Upper lobe of left lung (tissue), 4 donors: Measurements from ENCODE around the gene EMC10.

Source experiments
- CTCF ChIP-seq, 6 experiments: fragments of 450-650 bp in 4 of 6; fragments of 200-600 bp in 2 of 6; sonication (generic) in 2 of 6; IDR thresholded peaks; one replicate each; pipeline ENCODE4 v1.5.1; 2016 to 2019; ENCODE audit warnings: antibody characterized with exemption in 6 of 6
- EP300 ChIP-seq, 4 donors: sonication (generic); formaldehyde crosslinking; IDR thresholded peaks; one replicate each; pipeline ENCODE4 v1.5.1; 2017; ENCODE audit warnings: antibody characterized with exemption in 4 of 4, control low read depth in 2 of 4
- POLR2A ChIP-seq, 4 donors: fragments of 450-650 bp; IDR thresholded peaks; one replicate each; pipeline ENCODE4 v1.5.1; 2016 to 2017; ENCODE audit warnings: antibody characterized with exemption in 4 of 4, mild to moderate bottlenecking in 2 of 4
- POLR2AphosphoS5 ChIP-seq, 2 donors: sonication (generic); formaldehyde crosslinking; IDR thresholded peaks; one replicate each; pipeline ENCODE4 v1.5.1; 2017; ENCODE audit warnings: antibody characterized with exemption in 2 of 2

- TF ChIP-seq CTCF (IDR thresholded peaks at IDR 0.05), result no peak
- no peak for TF ChIP-seq EP300 (IDR thresholded peaks at IDR 0.05)
- no peak for TF ChIP-seq POLR2AphosphoS5 (IDR thresholded peaks at IDR 0.05)
- no peak for TF ChIP-seq POLR2A (IDR thresholded peaks at IDR 0.05)
Measured at GRCh38 chr19:50496189-50497021, 20.1 kb downstream of the EMC10 start.
